K562 (cell line): ENCODE measurements around the gene CELF4. TPM values are rescaled to one million over a fixed set of nuclear protein-coding genes. Genes with fewer than 3 reads are reported as not detected.

Experiments
- ATAC-seq: fragments of 200-7000 bp; cut with Tn5 transposase; 3 replicates; pipeline ENCODE4 v1.9.1; 2020; ENCODE audit warnings: moderate library complexity
- BruUV-seq: library from RNA; stranded (reverse); fragments of 400-500 nt; replicated peaks from 2 replicates; lab custom pipeline; 2021; lab: Mats Ljungman, UMichigan
- CTCF ChIA-PET: fragments of 300-600 bp; formaldehyde crosslinking; extraction: SDS; loops from one replicate; lab custom pipeline; 2021; ENCODE audit warnings: low intra/inter-chr PET ratio; lab: Yijun Ruan, JAX
- POLR2A ChIA-PET: fragments of 300-600, 350-650 bp; sonication (Branson Sonifier 250); formaldehyde crosslinking; extraction: SDS; loops from one replicate; lab custom pipeline; 2021; ENCODE audit warnings: antibody characterized with exemption, inconsistent platforms; lab: Yijun Ruan, JAX
- DNase-seq, 4 experiments: peaks; one replicate each; pipeline versions ENCODE4 v3.0.0 to v3.0.0-alpha.2; 2011 to 2018; ENCODE audit warnings: low spot score in 3 of 4, mixed read lengths in 3 of 4; ENCODE audit errors: extremely low read depth in 1 of 4
- FAIRE-seq: peaks from 2 replicates; lab custom pipeline; 2011; peaks lifted over from hg19 to GRCh38; lab: Jason Lieb, UNC
- H2AFZ ChIP-seq: 2 replicates; pipeline ENCODE4 v1.6.0; 2011; ENCODE audit warnings: low read depth, low read length, control low read depth, inconsistent platforms
- H3K27ac ChIP-seq: fragments of 200-600 bp; 3 replicates; pipeline ENCODE4 v1.8.0; 2011; ENCODE audit warnings: low read depth, mild to moderate bottlenecking, control low read depth, inconsistent platforms, low read length, moderate library complexity, mixed read lengths; ENCODE audit errors: extremely low read depth
- H3K27me3 ChIP-seq, 2 experiments: fragments of 300-600 bp in 1 of 2; 2 replicates in 1 of 2; 3 replicates in 1 of 2; pipeline versions ENCODE4 v1.6.0 to v1.8.0; 2011; ENCODE audit warnings: inconsistent platforms in 2 of 2, low read length in 2 of 2, mild to moderate bottlenecking in 1 of 2, mixed read lengths in 1 of 2, moderate library complexity in 1 of 2; ENCODE audit not compliant: control insufficient read depth in 2 of 2, insufficient read depth in 2 of 2
- H3K36me3 ChIP-seq: fragments of 300-600 bp; 3 replicates; pipeline ENCODE4 v1.8.0; 2011; ENCODE audit warnings: mild to moderate bottlenecking, low read length, inconsistent platforms; ENCODE audit not compliant: control insufficient read depth, insufficient read depth
- H3K4me1 ChIP-seq, 2 experiments: fragments of 200-600 bp in 1 of 2; replicated peaks in 1 of 2; 2 replicates in 1 of 2; 3 replicates in 1 of 2; pipeline versions ENCODE4 v1.5.1 to v1.8.0; 2011; ENCODE audit warnings: inconsistent platforms in 2 of 2, low read length in 2 of 2, mild to moderate bottlenecking in 1 of 2, mixed read lengths in 1 of 2, moderate library complexity in 1 of 2; ENCODE audit not compliant: control insufficient read depth in 2 of 2, insufficient read depth in 2 of 2
- H3K4me2 ChIP-seq: 2 replicates; pipeline ENCODE4 v1.6.1; 2011; ENCODE audit warnings: low read length, control low read depth, inconsistent platforms, mixed read lengths; ENCODE audit not compliant: insufficient read depth
- H3K4me3 ChIP-seq: fragments of 200-600 bp; sonication (generic), shearing (Covaris generic); 2 replicates; pipeline ENCODE4 v1.5.1; 2016; ENCODE audit warnings: control low read depth, inconsistent platforms
- H3K79me2 ChIP-seq: fragments of 200-600 bp; 3 replicates; pipeline ENCODE4 v1.8.0; 2011; ENCODE audit warnings: low read length, inconsistent platforms; ENCODE audit not compliant: control insufficient read depth, insufficient read depth
- H3K9ac ChIP-seq, 2 experiments: 2 replicates each; pipeline versions ENCODE4 v1.6.0 to v1.6.1; 2011; ENCODE audit warnings: low read depth in 2 of 2, low read length in 2 of 2, control low read depth in 1 of 2, inconsistent platforms in 1 of 2, mild to moderate bottlenecking in 1 of 2, mixed read lengths in 1 of 2; ENCODE audit not compliant: insufficient read depth in 1 of 2
- H3K9me1 ChIP-seq: one replicate; pipeline ENCODE4 v1.6.0; 2011; ENCODE audit warnings: inconsistent platforms, mild to moderate bottlenecking, low read length, moderate library complexity; ENCODE audit not compliant: control insufficient read depth, insufficient read depth
- H3K9me3 ChIP-seq: replicated peaks from 2 replicates; pipeline ENCODE4 v1.5.1; 2011; ENCODE audit warnings: low read depth, low read length, inconsistent platforms; ENCODE audit not compliant: control insufficient read depth, insufficient read depth
- H4K20me1 ChIP-seq: replicated peaks from 2 replicates; pipeline ENCODE4 v1.6.1; 2011; ENCODE audit warnings: low read length, inconsistent platforms, mixed read lengths; ENCODE audit not compliant: control insufficient read depth, insufficient read depth
- ATF4 ChIP-seq: fragments of 450-650 bp; formaldehyde crosslinking; IDR thresholded peaks from 2 replicates; pipeline ENCODE4 v1.4.0; 2022; ENCODE audit warnings: mild to moderate bottlenecking, moderate library complexity
- CBX5 ChIP-seq: IDR thresholded peaks from 2 replicates; pipeline ENCODE4 v1.6.1; 2014; ENCODE audit warnings: low read depth, borderline replicate concordance
- CSDE1 ChIP-seq, 2 experiments: fragments of 450-650 bp; IDR thresholded peaks; 2 replicates each; pipeline ENCODE4 v1.6.1; 2016; ENCODE audit warnings: mild to moderate bottlenecking in 1 of 2
- KLF6 ChIP-seq: fragments of 250-450 bp; sonication (Bioruptor Pico); IDR thresholded peaks from 2 replicates; pipeline ENCODE4 v1.4.0; 2020; ENCODE audit warnings: mild to moderate bottlenecking, moderate library complexity, borderline replicate concordance
- MLX ChIP-seq, 2 experiments: fragments of 450-650 bp in 1 of 2; sonication (generic) in 1 of 2; formaldehyde crosslinking; conservative IDR thresholded peaks; 2 replicates each; pipeline versions ENCODE4 v1.4.0 to v1.8.1; 2020 to 2022; ENCODE audit warnings: mild to moderate bottlenecking in 1 of 2, missing genetic modification reagents in 1 of 2
- NUFIP1 ChIP-seq: fragments of 450-650 bp; IDR thresholded peaks from 2 replicates; pipeline ENCODE4 v1.6.1; 2018; ENCODE audit not compliant: partially characterized antibody
- RNF2 ChIP-seq: sonication (generic); IDR thresholded peaks from 2 replicates; pipeline ENCODE4 v1.6.1; 2016
- STAT6 ChIP-seq: sonication (generic); formaldehyde crosslinking; IDR thresholded peaks from 2 replicates; pipeline ENCODE4 v1.8.1; 2023; ENCODE audit warnings: mild to moderate bottlenecking, missing genetic modification reagents
- XRCC3 ChIP-seq: fragments of 450-650 bp; IDR thresholded peaks from 2 replicates; pipeline ENCODE4 v1.6.1; 2017; ENCODE audit warnings: mild to moderate bottlenecking, moderate library complexity
- ZNF551 ChIP-seq: fragments of 250-450 bp; sonication (Bioruptor Pico); IDR thresholded peaks from 2 replicates; pipeline ENCODE4 v1.5.0; 2021; ENCODE audit warnings: mild to moderate bottlenecking, moderate library complexity
- ZNF695 ChIP-seq: fragments of 450-650 bp; formaldehyde crosslinking; IDR thresholded peaks from 2 replicates; pipeline ENCODE4 v1.4.0; 2020; ENCODE audit warnings: mild to moderate bottlenecking, moderate library complexity
- WGBS: fragments of 100-300 bp; shearing (Covaris generic); methylation state at CpG from one replicate; pipeline ENCODE4 v1.1.6; 2016; ENCODE audit warnings: low coverage, mixed read lengths; ENCODE audit not compliant: insufficient coverage; ENCODE audit errors: missing lambda C conversion rate; 5-methylcytosine and 5-hydroxymethylcytosine counted together
- in situ Hi-C: fragments of 300-500 bp; cut with MboI; formaldehyde crosslinking; loops from 4 replicates; pipeline ENCODE4 v1.15.0; 2018; ENCODE audit warnings: inconsistent platforms, mixed read lengths
- intact Hi-C: fragments of 100-400 bp; cut with micrococcal nuclease; formaldehyde crosslinking; loops from 2 replicates; pipeline ENCODE4 v1.14.2; 2022
- polyA plus RNA-seq, 8 experiments: library from polyadenylated mRNA; depleted of rRNA in 4 of 8; stranded (reverse) in 5 of 8; unstranded in 3 of 8; fragments of >200 nt; fragmentation: Nextera tagmentation in 2 of 8; fragmentation: Illumina TruSeq in 1 of 8; extraction: Ambion mirVana in 2 of 8; extraction: Trizol in 1 of 8; gene quantifications; 2 replicates each; pipeline versions ENCODE4 v1.2.1 to v1.2.3, GENCODE V29; 2011 to 2014; ENCODE audit warnings: inconsistent platforms in 1 of 8, missing spikeins in 1 of 8
- total RNA-seq, 7 experiments: library from RNA; depleted of rRNA in 6 of 7; stranded (reverse); fragments of >200 nt in 6 of 7; fragmentation: Illumina TruSeq in 2 of 7; extraction: Trizol in 2 of 7; gene quantifications; 2 replicates each; pipeline versions ENCODE4 v1.2.1 to v1.2.3, GENCODE V29; 2011 to 2021; ENCODE audit warnings: low replicate concordance in 1 of 7

CELF4 gene
- total and polyA plus RNA-seq, 9 of the 15 experiments (the other 6 are each of a cell fraction or from before 2014, with no cell fraction given) = 0.04 to 0.24 (median 0.07) TPM; not detected in 3

- Histone ChIP-seq H4K20me1 (no peaks in the 10 kb centered on the region), H3K4me3 (no peak overlapping the region), H3K4me2 (no peak overlapping the region), H3K9me1 (no peaks in the 10 kb centered on the region), H3K9ac (no peak overlapping the region), H3K4me1 (no peaks in the 10 kb centered on the region), H3K79me2 (no peaks in the 10 kb centered on the region), H3K27me3 (no peaks in the 10 kb centered on the region), H3K27ac (no peak overlapping the region), H2AFZ (no peak overlapping the region), H3K36me3 (no peaks in the 10 kb centered on the region), H3K9me3 (no peaks in the 10 kb centered on the region)
- ChIA-PET POLR2A (no interaction called here), CTCF (no interaction called here)
- DNase-seq (no peak), ATAC-seq (no peak), FAIRE-seq (no peak)
- no TSS peak for BruUV-seq
- no peak for TF ChIP-seq ZNF695 (CRISPR knock-in tag)
- TF ChIP-seq ZNF551 = no peak
- TF ChIP-seq CSDE1 (IDR thresholded peaks at IDR 0.05) = no peak
- no peak for TF ChIP-seq NUFIP1
- no peak for TF ChIP-seq RNF2
- no peak for TF ChIP-seq KLF6 (CRISPR knock-in tag)
- no peak for TF ChIP-seq STAT6 (CRISPR knock-in tag)
- TF ChIP-seq CBX5 = no peak
- TF ChIP-seq MLX (CRISPR knock-in tag; conservative IDR thresholded peaks at IDR 0.05) = no peak
- no peak for TF ChIP-seq ATF4 (CRISPR knock-in tag)
- no peak for TF ChIP-seq XRCC3
- intact Hi-C loops (no loop called here), in situ Hi-C loops (no loop called here)
- WGBS = 0% methylated on average over 12 of the region's 12 CpGs
Observed at GRCh38 chr18:37408676-37409265, 156.8 kb downstream of the CELF4 start.
